ENCODE results near the gene GSK3A.

DNA sequence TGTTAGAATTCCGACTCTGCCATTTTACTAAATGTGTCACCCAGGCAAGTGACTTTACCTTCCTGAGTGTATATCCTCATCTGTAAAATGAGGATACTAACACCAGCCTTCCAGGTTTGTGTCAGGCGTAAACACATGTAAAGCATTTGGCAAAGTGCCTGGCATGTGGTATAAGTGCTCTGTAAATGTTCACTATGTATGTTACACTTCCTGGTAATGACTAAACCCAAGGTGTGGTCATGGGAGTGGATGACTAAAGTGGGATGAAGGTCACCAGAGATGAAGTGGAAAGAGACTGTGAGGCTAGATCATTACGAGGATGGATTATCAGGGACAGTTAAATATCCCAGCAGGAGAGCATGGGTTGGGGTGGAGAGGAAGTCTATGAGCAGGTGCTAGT lies 50.5 kb downstream of the GSK3A start:
- TF ChIP-seq CTCF (IDR thresholded peaks at IDR 0.05) (no peak), POLR2AphosphoS5 (IDR thresholded peaks at IDR 0.05; ENCODE audit: low read depth, low read length) (no peak), SIN3A (IDR thresholded peaks at IDR 0.05; ENCODE audit: borderline replicate concordance, insufficient read depth, low read depth, low read length) (no peak)

Data from Panc1 (cell line).